ENCODE measurements around the gene NXF3.

DNA sequence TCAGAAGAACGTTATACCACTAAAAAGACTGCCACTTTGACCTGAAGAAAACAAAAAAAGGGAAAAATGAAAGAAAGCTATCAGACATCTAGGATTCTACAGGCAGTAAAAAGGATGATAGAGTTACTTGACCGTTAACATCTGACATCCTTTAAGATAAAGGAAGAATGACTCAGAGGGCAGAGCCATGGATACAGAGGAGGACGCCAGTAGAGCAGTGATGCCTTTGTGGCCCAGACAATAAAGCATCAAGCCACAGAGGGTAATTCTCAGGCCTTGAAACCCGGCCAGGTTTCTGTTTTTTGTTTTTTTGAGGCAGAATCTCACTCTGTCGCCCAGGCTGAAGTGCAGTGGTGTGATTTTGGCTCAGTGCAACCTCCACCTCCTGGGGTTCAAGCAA lies 19.5 kb downstream of the NXF3 start:
- TF ChIP-seq POLR2A (IDR thresholded peaks at IDR 0.05; ENCODE audit: low read depth, low read length) (no peak), FOS (IDR thresholded peaks at IDR 0.05; ENCODE audit: borderline replicate concordance, insufficient read depth, low read length) (no peak), MYC (IDR thresholded peaks at IDR 0.05; ENCODE audit: low read depth, low read length) (no peak)
- TF ChIP-seq, protein P1, sequence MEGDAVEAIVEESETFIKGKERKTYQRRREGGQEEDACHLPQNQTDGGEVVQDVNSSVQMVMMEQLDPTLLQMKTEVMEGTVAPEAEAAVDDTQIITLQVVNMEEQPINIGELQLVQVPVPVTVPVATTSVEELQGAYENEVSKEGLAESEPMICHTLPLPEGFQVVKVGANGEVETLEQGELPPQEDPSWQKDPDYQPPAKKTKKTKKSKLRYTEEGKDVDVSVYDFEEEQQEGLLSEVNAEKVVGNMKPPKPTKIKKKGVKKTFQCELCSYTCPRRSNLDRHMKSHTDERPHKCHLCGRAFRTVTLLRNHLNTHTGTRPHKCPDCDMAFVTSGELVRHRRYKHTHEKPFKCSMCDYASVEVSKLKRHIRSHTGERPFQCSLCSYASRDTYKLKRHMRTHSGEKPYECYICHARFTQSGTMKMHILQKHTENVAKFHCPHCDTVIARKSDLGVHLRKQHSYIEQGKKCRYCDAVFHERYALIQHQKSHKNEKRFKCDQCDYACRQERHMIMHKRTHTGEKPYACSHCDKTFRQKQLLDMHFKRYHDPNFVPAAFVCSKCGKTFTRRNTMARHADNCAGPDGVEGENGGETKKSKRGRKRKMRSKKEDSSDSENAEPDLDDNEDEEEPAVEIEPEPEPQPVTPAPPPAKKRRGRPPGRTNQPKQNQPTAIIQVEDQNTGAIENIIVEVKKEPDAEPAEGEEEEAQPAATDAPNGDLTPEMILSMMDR (IDR thresholded peaks at IDR 0.05; ENCODE audit: extremely low read depth in 1 of 2, insufficient read depth in 1 of 2, low read depth in 1 of 2, low read length in 2 of 2), result no peak
- TF ChIP-seq, protein P2, sequence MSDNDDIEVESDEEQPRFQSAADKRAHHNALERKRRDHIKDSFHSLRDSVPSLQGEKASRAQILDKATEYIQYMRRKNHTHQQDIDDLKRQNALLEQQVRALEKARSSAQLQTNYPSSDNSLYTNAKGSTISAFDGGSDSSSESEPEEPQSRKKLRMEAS (IDR thresholded peaks at IDR 0.05; ENCODE audit: insufficient read depth, insufficient read length), result no peak

Measured in endothelial cell of umbilical vein (primary cell).